Motor neuron (in vitro differentiated cells): ENCODE results near the gene CLSTN1. TPM values are rescaled to one million over a fixed set of nuclear protein-coding genes. Genes with fewer than 3 reads are reported as not detected.

Experiments
- ATAC-seq, 8 experiments: fragments of 200-7000 bp; cut with Tn5 transposase; replicated peaks in 6 of 8; 2 replicates each; pipeline ENCODE4 v1.8.0; 2021; ENCODE audit warnings: mild to moderate bottlenecking in 8 of 8, moderate library complexity in 8 of 8
- H3K27ac ChIP-seq, 2 donors: fragments of 250-450 bp; sonication (Bioruptor Pico); 2 replicates each; pipeline ENCODE4 v1.9.0; 2021; ENCODE audit warnings: antibody characterized with exemption in 2 of 2, mild to moderate bottlenecking in 2 of 2, moderate library complexity in 1 of 2
- H3K4me1 ChIP-seq, 2 donors: fragments of 250-450 bp; sonication (Bioruptor Pico); replicated peaks in 1 of 2; 2 replicates each; pipeline ENCODE4 v1.6.1; 2021; ENCODE audit warnings: antibody characterized with exemption in 2 of 2, mild to moderate bottlenecking in 2 of 2, moderate library complexity in 1 of 2
- H3K4me3 ChIP-seq, 5 donors: fragments of 250-450 bp; sonication (Bioruptor Pico); 2 replicates each; pipeline ENCODE4 v1.9.0; 2021; ENCODE audit warnings: antibody characterized with exemption in 5 of 5, mild to moderate bottlenecking in 5 of 5, moderate library complexity in 4 of 5
- WGBS, 10 experiments: fragments of 450-650 bp; shearing (Covaris generic); methylation state at CpG; one replicate each; pipeline ENCODE4 v1.0.0; 2022; 5-methylcytosine and 5-hydroxymethylcytosine counted together
- in situ Hi-C, 9 experiments: fragments of 400-800 bp; cut with MboI; loops; one replicate each; pipeline ENCODE4 v1.15.0; 2021; ENCODE audit warnings: low sequenced_read_pairs in 9 of 9, low pct_unique_long_range_greater_than_20kb in 2 of 9; ENCODE audit not compliant: unreplicated experiment in 9 of 9
- total RNA-seq, 8 experiments: library from RNA; unstranded; fragments of 300-600 nt; gene quantifications; 2 replicates each; pipeline versions ENCODE4 v1.2.3 to v1.2.4, GENCODE V29; 2022

Gene CLSTN1
- total RNA-seq, 8 experiments from 2014 or later = 36.6 to 140 (median 112) TPM

- in situ Hi-C loops = no loop called here
Measured at GRCh38 chr1:9782897-9783296, 40.9 kb downstream of the CLSTN1 start.

GRCh38 chr1:9782116-9782751 lies 41.5 kb downstream of the CLSTN1 start:
- ATAC-seq = no peak
- 29 to 100% (median 88%) methylated on average over 1 to 4 of the region's 4 CpGs for WGBS, 10 experiments
- Histone ChIP-seq H3K4me3 (no peak overlapping the region), H3K27ac (no peak overlapping the region), H3K4me1 (no peaks in the 10 kb centered on the region)
- in situ Hi-C loops = no loop called here

More at GRCh38 chr1:9782897-9783296, 40.9 kb downstream of the CLSTN1 start:
- Histone ChIP-seq H3K4me3 (no peak overlapping the region), H3K27ac (no peak overlapping the region), H3K4me1 (no peaks in the 10 kb centered on the region)
- no peak for ATAC-seq
- 73 to 100% (median 95%) methylated on average over 2 to 8 of the region's 10 CpGs; no CpG with 5 or more reads in 2 of the 10 experiments for WGBS, 10 experiments

- 84 to 100% (median 96%) methylated on average over 1 to 10 of the region's 10 CpGs; no CpG with 5 or more reads in 1 of the 10 experiments for WGBS, 10 experiments
- no peaks in the 10 kb centered on the region for H3K4me1 ChIP-seq
- H3K4me3 ChIP-seq = no peak overlapping the region
- no peak for ATAC-seq
- in situ Hi-C loops = no loop called here
- H3K27ac ChIP-seq = no peak overlapping the region
Measured at GRCh38 chr1:9780554-9781110, 43.1 kb downstream of the CLSTN1 start.

GRCh38 chr1:9778905-9779304 lies 44.9 kb downstream of the CLSTN1 start:
- Histone ChIP-seq H3K4me3 (no peak overlapping the region), H3K27ac (no peak overlapping the region), H3K4me1 (no peaks in the 10 kb centered on the region)
- 84 to 95% (median 92%) methylated on average over 3 to 10 of the region's 10 CpGs; no CpG with 5 or more reads in 2 of the 10 experiments for WGBS, 10 experiments
- in situ Hi-C loops = no loop called here
- ATAC-seq = no peak

GRCh38 chr1:9776685-9777084 lies 47.1 kb downstream of the CLSTN1 start:
- in situ Hi-C loops = no loop called here
- no peak overlapping the region for H3K27ac ChIP-seq
- H3K4me3 ChIP-seq = no peak overlapping the region
- H3K4me1 ChIP-seq = no peaks in the 10 kb centered on the region
- ATAC-seq = no peak
- WGBS, 10 experiments = 20 to 100% (median 100%) methylated on average over 1 to 2 of the region's 2 CpGs; no CpG with 5 or more reads in 1 of the 10 experiments

DNA sequence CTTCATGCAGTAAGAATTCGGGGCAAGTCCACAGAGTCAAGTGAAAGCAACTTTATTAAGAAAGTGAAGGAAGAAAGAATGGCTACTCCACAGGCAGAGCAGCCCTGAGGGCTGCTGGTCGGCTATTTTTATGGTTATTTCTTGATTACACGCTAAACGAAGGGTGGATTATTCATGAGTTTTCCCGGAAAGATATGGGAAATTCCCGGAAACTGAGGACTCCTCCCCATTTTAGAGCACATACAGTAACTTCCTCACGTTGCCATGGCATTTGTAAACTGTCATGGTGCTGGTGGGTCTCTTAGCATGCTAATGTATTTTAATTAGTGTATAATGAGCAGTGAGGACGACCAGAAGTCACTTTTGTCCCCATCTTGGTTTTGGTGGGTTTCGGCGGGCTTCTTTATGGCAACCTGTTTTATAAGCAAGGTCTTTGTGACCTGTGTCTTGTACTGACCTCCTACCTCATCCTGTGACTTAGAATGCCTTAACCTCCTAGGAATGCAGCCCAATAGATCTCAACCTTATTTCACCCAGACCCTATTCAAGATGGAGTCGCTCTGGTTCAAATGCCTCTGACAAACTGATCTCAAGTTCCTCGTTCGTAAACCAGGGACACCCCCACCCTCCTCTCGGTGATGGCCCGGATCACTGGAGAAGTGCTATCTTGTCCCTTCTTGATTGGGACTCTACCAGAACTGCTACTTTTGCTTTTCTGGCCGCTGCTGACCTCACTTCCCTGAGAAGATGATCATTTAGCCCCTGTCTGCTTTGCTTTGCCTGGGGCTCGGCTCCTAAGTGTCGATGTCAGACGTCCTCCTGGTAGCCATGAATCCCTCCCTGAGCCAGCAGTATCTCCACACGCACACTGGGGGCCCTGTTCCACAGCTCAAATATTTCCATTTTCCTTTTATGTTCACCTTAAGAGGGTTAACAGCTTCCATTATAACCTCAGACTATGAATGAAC lies 48.8 kb downstream of the CLSTN1 start:
- Histone ChIP-seq H3K4me1 (no peaks in the 10 kb centered on the region), H3K4me3 (no peak overlapping the region), H3K27ac (no peak overlapping the region)
- in situ Hi-C loops = no loop called here
- 67 to 100% (median 86%) methylated on average over 2 to 18 of the region's 20 CpGs for WGBS, 10 experiments
- peak in 3 of 8 experiments; percentile 56 to 64 (median 58) for ATAC-seq

DNA sequence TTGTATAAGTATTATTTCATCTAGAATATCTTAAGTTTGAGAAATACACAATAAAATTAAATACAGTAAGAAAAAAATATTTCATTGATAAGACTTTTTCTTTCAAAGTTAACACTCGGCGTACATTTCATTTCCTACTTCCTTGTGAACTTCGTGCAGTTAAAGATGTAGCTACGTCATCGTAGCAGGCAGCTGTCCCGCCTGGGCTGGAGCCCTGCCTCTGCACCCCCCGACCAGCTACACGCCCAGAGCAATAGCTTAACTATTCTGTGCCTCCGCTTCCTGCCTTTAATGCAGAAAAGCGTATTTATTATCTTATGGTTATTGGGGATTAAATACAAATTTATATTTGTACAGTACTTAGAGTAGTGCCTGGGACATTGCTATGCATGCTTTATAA lies 53.5 kb downstream of the CLSTN1 start:
- in situ Hi-C loops = no loop called here
- Histone ChIP-seq H3K4me1 (peaks cover 0 to 7% of the 10 kb centered on the region in 2 donors), H3K4me3 (no peak overlapping the region), H3K27ac (no peak overlapping the region)
- peak in 1 of 8 experiments; percentile 83 for ATAC-seq
- 28 to 100% (median 93%) methylated on average over 1 to 10 of the region's 10 CpGs for WGBS, 10 experiments

DNA sequence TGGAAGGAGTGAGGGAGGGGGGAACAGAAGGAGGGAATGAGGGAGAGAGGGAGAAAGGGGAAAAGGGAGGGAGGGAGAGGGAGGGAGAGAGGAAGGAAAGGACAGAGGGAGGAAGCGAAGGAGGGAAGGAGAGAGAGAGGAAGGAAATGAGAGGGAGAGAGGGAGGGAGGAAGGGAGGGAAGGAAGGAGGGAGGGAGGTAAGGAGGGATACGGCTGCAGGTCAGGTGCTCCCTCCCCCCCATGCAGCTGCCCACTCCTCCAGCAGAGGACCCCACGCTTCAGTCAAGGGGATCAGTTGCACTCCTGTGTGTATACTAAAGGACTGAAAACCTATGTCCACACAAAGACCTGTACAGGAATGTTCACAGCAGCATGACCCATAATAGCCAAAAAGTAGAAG lies 54.8 kb downstream of the CLSTN1 start:
- Histone ChIP-seq H3K4me1 (peaks cover 0 to 7% of the 10 kb centered on the region in 2 donors), H3K4me3 (no peak overlapping the region), H3K27ac (no peak overlapping the region)
- in situ Hi-C loops = no loop called here
- no peak for ATAC-seq
- 80 to 100% methylated on average over 1 to 2 of the region's 3 CpGs; no CpG with 5 or more reads in 8 of the 10 experiments for WGBS, 10 experiments

DNA sequence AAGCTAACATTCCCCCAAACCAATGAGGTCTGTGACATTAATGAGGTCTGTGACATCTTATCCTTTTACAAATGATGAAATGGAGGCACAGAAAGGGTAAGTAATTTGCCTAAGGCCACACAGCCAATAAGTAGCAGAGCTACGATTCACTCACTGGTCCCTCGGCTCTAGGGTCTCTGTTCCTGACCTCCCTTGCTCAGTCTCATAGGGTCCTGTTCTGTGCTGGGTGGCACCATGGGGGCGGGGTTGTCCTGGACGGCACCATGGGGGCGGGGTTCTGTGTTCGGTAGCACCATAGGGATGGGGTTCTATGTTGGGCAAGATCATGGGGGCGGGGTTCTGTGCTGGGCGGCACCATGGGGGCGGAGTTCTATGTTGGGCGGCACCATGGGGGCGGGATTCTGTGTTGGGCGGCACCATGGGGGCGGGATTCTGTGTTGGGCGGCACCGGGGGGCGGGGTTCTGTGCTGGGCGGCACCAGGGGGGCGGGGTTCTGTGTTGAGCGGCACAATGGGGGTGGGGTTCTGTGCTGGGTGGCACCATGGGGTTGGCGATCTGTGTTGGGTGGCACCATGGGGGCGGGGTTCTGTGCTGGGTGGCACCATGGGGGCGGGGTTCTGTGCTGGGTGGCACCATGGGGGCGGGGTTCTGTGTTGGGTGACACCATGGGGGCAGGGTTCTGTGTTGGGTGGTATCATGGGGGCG lies 55.6 kb downstream of the CLSTN1 start:
- Histone ChIP-seq H3K27ac (no peak overlapping the region), H3K4me1 (peaks cover 0 to 7% of the 10 kb centered on the region in 2 donors), H3K4me3 (no peak overlapping the region)
- ATAC-seq = no peak
- in situ Hi-C loops = no loop called here
- 90 to 100% (median 92%) methylated on average over 1 to 2 of the region's 24 CpGs; no CpG with 5 or more reads in 6 of the 10 experiments for WGBS, 10 experiments

GRCh38 chr1:9766759-9767442 lies 56.9 kb downstream of the CLSTN1 start:
- H3K4me1 ChIP-seq = peaks cover 0 to 7% of the 10 kb centered on the region in 2 donors
- in situ Hi-C loops = no loop called here
- WGBS, 10 experiments = 20 to 100% (median 87%) methylated on average over 1 to 13 of the region's 15 CpGs; no CpG with 5 or more reads in 2 of the 10 experiments
- peak; percentile 71 to 99 (median 84) for ATAC-seq
- peak overlapping the region in 1 of 2 donors; percentile 8 for H3K27ac ChIP-seq
- H3K4me3 ChIP-seq = no peak overlapping the region

- no peak overlapping the region for H3K4me3 ChIP-seq
- no peak for ATAC-seq
- H3K4me1 ChIP-seq = peaks cover 2 to 9% of the 10 kb centered on the region in 2 donors
- WGBS, 10 experiments = 0 to 100% (median 82%) methylated on average over 1 to 3 of the region's 3 CpGs; no CpG with 5 or more reads in 3 of the 10 experiments
- in situ Hi-C loops = no loop called here
- no peak overlapping the region for H3K27ac ChIP-seq
Measured at GRCh38 chr1:9764550-9764949, 59.2 kb downstream of the CLSTN1 start.

- 86 to 100% methylated on average over 1 to 2 of the region's 2 CpGs; no CpG with 5 or more reads in 8 of the 10 experiments for WGBS, 10 experiments
- Histone ChIP-seq H3K4me1 (peaks cover 5 to 9% of the 10 kb centered on the region in 2 donors), H3K4me3 (no peak overlapping the region), H3K27ac (no peak overlapping the region)
- in situ Hi-C loops = no loop called here
- no peak for ATAC-seq
Measured at GRCh38 chr1:9763914-9764313, 59.9 kb downstream of the CLSTN1 start.
